HG02973 (cell line): Measurements from ENCODE around the gene SUGCT.

Experiments
- ATAC-seq: cut with Tn5 transposase; IDR thresholded peaks from one replicate; pipeline ENCODE4 v1.9.1; 2021; ENCODE audit warnings: moderate library complexity; ENCODE audit not compliant: unreplicated experiment

SUGCT gene

DNA sequence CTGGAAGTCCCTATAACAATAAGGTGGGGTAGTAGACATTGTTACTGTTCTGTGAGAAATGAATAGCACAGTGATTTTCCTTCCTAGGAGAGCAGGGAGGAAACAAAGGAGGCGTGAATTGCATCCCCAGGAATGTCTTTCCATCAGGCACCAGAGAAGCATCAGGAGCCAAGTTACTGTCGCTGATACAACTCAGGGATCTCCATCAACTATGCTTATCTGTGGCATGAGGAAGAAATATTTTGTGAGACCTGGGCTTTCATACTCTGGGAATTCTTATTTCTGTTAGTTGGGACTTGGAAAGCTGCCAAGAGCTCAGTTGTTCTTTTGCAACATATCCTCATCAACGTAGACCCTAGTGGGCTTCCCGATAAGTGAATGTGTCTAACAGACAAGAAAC lies 622.3 kb downstream of the SUGCT start:
- no peak for ATAC-seq

DNA sequence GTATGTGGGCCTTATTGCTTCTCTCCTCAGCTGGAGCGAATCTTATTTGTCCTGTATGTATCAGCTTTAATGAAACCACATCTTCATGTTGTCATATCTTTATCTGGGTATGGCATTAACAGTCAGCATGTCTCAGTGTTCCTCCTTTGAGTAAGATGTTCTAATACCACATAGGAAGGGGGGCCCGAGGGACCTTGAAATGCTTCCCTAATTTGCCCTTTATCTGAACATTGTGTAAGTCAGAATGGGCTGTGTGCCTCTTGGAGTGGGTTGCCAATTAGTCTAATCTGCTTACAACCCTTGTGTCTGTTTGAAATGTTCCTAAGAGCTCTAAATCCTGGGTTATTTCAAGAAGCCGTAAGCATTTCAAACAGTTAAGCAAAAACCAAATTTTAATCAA lies 623.8 kb downstream of the SUGCT start:
- ATAC-seq: no peak

DNA sequence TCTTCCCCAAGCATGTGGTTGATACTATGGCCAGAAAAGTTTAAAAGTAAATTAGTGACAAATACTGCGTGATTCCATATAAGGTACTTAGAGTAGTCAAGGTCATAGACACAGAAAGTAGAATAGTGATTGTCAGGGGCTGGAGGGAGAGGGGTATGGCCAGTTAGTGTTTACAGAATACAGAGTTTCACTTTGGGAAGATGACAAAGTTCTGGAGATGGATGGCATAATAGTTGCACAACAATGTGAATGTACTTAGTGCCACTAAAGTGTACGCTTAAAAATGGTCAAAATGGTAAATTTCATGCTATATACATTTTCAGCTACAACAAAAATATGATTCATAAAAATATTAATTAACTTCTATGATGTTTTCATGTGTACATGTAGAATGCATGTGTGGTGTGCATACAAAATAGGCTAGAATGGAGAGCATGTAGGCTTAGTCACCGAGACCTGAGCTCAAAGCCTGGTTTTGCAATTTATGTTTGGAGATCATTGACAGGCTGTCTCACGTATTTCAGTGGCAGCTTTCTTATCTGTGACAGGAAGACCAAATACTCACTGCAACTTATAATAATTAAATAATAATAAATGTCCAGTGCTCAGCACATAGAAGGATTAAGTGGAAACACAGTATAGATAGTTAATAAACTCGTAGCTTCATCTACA lies 625.6 kb downstream of the SUGCT start:
- ATAC-seq: no peak

DNA sequence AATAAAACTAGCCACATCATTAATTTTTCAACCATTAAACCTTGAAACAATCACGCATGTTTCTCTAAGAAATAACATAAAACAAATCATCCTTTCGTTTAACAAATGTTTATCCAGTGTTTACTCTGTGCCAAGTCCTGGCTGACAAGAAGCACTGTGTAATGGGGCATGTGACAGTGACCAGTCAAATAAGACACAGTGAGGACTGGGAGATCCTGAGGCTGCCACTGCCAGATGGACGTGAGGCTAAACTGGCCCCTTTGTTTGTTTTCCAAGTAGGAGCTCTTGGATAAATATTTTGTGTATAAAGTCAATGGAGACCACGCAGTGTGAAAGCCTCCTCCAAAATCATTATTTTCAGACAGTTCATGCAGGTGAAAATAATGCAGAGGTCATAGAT lies 626.2 kb downstream of the SUGCT start:
- no peak for ATAC-seq

DNA sequence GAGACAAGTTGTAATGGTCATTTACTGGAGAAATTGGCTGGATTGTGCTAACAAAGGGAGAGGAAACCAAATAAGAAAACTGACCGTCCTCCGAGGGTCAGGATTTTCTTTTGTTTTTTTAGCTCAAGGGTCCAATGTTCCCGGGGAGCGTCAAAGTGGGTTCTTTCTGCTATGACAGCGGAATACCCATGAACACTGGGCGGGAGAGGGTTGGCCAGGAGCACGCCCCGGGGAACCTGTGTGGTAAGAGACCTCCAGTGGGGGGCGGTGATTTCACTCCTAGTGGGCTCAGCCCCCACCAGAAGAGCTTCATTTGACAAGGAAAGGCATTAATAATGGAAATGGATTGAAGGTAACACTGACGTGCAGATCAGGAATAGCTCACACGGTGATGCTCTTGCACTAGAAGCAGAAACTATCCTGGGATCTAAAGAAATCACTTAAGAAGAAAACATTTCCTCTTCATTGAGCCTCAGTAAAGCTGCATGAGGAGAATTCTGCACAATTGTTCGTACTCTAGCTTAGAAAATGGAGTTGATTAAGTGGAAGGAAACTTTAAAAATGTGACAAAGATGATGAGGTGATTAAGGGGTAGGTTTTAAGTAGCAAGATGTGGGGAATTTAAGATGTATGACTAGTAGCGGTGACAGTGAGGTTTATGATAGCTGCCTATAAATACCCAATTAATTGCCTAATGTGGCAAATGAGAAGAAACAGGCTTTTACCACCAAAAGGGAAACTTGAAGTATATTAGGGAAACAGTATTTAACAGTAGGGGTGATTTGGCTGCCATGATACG lies 627.2 kb downstream of the SUGCT start:
- ATAC-seq: no peak

DNA sequence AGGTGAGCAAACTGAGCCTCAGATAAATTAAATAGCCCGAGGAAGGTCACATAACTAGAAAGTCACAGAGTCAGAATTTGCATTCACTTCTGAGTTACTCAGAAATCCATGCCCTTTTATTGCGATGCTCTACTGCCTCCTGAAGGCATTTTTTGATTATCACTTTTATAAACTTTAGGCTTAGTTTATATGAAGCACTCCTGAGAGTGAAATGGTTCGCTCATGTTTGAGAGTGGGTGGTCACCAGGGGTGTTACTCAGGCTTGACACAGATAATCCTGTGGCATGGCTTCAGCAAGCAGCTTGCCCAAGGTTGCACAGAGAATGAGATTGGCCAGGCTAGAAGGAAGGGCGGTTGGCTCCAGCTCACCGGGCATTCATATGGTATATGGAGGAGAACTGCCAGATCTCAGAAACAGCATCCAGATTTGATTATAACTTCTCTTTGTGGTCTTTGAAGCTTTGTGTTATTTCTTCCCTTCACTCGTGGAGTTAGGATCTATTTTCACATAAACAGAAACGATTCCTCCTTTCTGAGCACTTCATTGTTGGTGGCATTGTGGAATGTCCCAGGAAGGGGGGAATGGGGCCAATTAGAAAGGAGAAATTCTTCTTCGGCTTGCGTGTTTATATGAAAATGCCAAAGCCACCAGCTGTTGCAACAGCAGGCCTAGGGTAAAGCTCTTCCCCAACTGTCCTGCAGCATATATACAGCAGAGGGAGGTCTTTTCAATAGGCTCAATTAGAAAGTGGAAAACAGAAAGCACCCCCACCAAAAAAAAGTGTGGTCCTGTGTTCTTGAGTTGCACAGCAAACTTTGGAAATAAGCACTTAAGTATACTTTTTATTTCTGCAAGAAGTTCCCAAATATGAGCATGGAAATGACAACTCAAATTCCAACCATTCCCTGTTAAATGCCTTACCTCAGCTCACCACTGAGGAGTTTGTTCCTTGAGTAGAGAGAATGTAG lies 628.8 kb downstream of the SUGCT start:
- no peak for ATAC-seq

DNA sequence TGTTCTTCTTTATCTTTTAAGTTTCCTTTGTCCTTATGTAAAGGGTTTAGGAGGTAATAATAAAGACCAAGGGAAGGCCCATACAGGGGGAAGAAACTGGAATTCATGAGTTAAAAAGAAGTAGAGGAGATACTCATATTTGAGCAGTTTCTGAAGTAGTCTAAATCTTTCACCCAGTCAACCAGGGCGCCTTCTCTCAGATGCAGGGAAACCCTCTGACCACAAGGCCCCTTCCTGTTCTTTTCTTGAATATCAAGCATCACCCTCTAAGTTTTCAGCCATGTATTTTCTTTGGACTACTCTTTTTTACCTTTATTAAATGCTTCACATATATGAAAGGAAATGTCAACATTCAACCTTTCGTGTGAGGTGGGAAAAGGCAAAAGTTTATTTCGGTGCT lies 630.8 kb downstream of the SUGCT start:
- ATAC-seq: no peak

DNA sequence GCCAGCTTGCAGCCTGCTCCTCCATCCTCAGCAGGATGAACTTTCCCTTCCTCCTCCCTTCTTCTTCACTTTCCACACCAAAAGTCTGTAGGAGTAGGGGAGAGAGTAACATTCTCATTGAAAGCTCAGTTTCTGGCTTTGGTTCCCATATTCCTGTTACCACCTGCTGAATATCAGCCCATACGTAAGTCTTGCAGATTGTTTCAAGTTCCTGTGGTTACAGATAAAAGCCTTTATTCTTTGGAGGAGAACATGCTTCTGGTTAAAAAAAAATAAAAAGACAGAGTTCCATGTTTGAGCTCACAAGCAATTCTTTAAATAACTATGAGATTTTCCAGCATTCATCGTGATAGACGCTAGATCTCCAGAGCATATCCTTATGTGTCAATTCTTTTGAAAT lies 637.3 kb downstream of the SUGCT start:
- no peak for ATAC-seq

DNA sequence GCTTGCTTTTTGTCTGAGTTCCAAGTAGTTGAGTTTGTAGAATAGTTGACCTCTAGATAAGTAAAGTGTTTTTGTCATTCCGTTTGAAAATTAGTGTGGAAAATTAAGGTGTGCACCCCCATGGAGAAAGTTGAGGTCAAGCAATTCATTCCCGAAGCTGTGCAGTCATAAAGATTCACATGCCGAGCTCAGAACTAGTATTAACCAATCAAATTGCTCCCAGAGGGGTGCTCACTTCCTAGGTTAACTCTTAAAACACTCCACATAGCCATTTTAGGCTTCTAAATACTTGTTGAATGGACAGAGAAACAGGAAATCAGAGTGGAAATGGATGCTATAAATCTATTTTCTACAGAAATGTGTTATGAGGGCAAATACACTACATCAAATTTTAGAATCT lies 638.9 kb downstream of the SUGCT start:
- no peak for ATAC-seq

DNA sequence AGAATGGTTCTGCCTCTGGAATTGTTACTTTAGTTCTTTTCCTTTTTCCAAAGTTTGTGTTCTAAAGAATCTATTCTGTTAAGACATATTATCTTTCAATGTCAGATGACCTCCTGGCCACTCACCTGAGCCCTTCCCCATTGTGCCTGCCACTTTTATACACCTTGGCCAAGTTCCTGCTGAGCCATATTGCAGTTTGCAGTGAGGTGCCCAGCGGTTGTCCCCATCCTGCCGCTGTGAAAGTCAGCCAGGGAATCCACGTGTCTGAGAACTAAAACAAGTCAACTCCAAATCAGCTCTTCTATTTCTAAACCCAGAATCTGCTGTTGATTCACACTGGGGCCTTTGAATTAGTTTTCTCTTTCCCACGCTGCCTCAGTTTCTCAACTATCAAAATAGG lies 641.1 kb downstream of the SUGCT start:
- ATAC-seq: no peak

DNA sequence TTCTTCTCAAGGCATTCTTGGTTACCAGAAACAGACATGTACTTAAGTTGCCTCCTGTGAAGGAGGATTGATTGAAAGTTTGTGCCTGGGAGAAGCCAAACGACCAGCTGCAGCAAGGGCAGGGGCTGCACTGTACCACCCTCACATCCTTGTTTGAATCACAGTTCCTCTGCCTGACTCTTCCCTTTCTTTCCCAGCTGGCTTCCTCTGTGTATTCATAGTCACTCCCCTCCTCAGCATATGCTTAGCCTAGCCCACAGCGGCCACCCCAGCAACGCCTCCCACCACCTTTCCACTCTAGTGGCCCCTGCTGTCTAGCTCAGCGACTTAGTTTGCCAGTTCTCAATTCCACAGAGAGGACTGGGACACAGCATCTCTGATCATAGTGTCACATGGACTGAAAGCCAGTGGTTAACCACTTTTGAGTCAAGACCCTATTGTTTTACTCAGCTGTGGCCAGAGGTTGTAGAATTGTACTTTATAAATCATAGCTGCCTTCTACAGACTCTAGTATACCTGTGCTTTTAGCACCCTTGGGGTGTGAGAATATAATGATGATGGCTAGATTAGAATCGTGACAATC lies 643.0 kb downstream of the SUGCT start:
- no peak for ATAC-seq

DNA sequence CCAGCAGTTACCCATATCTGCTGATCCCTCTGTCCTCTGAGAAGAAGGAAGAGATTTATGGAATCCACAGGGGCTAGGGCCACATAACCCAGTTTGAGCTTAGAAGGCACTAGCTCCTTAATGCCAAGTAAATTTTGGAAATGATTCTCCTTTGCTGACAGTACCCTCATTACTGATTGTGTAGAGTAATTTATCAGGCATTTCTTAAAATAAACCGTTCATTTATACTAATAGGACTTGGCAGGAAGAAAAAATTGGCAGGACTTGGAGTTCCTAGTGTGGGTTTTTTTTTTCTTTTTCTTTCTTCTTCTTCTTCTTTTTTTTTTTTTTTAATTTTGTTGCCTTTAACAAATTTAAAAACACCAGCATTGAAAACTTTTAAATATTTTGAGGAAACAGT lies 645.7 kb downstream of the SUGCT start:
- no peak for ATAC-seq

DNA sequence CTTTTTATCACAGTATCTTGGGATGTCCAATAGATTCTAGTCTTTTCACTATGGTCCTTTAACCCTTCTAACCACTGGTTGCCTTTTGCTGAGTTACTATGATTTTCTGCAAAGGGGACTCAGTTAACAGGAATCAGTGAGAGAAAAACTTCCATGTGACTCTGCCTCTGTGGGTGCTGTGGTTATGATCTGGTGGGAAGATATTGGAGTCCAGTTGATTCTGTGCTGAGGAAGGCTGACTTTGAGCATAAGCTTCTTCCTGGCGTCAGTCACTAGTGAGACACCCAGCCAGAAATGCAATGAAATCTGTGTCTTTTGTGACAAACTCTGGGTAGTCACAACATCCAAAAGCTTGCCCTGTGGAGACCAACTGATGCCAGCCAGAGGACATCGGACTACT lies 648.0 kb downstream of the SUGCT start:
- no peak for ATAC-seq

DNA sequence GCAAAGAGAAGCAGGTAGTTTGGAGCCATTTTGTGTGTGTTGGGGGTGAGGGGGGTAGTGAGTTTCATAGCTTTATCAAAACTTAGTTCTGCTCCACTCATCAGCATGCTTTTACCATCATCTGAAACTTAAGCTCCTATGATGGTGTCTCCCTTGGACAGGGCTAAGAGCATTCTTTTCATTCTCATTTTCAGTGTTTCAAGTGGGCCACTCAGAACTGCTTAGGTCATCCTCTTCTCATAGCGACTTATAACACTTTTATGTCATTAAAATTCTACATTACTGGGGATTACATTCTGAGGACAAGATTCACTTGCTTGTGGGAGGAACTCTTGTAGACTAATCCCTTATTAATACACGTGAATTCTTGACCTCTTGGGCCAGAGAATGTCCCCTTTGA lies 649.4 kb downstream of the SUGCT start:
- ATAC-seq: no peak

DNA sequence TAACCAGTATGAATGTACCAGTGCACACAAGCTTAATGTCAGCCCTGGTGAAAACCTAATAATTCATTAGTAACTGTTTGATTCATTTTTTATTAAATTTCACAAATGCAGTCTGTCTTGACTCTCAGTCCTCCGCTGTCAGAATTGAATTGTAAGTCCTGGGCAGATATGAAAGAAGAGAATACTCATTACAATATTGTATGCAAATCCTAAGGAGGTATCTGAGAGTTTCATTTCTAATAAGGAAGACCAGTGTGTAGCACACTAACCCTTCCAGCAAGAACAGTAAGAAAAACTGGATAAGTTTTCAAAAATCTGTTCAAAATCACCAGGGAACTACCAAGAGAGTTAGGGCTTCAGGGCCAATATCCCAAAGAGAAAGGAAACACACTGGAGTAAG lies 652.1 kb downstream of the SUGCT start:
- ATAC-seq: no peak

DNA sequence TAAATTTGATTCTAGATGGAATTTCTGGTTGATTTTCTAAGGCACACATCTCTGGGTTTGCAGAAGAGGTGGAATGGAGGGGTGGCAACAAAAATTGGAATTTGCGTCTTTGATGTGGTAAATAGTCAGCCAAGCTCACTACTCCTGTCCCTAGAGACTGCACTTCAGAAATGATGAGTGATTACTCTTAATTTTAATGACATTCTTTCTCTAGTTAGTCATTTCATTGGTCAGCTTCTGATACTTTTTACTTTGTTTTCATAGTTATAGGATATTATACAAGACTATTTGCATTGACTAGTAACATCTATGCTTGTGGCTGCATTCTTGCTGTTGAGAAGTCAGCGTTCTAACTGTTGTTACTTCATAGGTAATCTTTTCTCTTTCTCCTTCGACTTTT lies 658.3 kb downstream of the SUGCT start:
- no peak for ATAC-seq

DNA sequence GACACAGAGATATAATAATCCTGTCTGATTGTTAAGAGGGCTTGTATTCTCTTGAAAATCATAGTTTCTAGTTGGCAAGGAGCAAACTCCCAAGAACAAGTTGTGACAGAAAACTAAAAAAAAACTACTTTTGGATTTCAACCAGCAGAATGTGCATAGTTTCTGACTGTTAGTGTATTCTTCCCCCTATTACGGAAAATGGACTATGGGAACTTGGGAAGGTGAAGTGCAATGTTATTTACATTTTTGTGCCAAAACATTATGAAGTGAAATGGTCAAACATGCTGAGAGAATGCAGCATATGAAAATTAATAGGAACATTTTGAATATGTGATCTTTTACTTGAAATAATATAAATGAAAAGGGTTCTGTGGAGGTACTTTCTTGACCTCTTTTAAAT lies 660.8 kb downstream of the SUGCT start:
- ATAC-seq: no peak

DNA sequence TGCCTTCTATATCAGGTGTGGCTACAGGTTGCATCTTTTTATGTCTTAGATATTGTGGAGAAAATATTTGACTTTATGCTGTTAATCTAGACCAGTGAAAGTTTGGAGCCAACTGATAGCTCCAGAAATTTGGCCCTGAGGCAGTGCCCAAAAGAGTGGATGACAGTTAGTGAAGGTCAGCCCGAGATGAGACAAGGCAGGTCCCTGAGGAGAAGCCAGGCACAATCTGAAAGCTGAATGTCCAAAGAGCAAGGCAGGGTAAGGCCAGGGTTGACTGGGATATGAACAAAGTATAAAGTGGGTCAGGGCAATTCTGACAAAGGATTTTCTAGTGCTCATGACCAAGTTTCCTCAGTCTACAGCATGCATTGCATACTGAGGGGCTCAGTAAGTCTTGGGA lies 661.9 kb downstream of the SUGCT start:
- ATAC-seq: no peak

DNA sequence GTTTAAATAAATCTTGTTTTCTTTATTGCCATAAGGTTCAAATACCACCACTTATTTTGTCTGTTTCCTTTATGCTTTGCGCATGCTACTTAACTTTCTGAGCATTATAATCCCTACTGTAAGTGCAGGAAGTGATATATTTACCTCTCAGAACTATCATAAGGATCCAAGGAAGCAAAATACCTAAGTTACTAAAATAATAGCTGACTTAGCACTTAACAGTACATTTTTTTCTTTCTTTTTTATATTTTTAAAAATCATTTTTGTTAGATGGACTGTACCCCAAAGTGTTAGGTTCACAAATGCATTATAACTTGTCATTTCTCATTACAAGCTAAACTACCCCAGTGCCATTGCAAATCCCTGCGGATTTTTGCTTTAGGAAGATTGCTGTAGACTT lies 663.8 kb downstream of the SUGCT start:
- ATAC-seq: no peak

DNA sequence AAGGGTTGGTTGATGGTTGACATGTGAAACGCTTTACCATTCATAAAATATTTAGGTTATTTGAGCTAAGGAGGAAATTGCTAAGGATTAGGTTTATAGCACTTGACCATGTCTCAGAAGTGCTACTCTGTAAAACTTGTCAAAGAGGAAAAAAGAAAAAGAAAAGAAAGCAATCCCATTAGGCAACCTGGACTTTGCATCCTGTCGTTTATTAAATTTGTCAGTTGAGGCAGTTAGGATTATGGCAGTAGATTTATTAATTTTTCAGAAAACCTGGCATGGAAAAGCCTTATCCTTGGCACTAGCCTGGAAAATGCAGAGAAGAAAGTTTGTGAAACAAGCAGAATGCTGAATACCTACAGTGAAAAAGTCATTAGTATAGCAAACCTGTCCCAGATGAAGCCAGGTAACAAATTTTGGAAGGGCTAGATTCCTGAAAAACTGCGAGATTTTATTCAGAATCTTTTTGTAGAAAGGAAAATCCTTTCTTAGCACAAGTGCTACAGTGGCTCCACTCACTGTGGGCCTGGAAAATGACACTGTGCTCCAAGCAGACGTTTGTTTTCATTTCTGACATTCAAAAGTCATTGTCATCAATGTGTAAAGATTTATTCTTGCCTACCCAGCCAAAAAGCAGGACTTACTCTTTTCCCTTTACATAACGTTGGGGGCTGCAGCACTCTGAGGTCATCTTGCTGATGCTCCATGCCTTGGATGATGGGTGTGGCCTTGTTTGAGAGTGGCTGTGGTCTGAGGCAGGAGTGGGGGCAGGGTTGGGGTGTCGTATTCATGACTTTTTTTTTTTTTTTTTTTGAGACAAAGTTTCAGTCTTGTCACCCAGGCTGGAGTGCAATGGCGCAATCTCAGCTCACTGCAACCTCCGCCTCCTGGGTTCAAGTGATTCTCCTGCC lies 664.9 kb downstream of the SUGCT start:
- no peak for ATAC-seq
